H9 (cell line): ENCODE data around the gene ZIC4. TPM values are rescaled to one million over a fixed set of nuclear protein-coding genes. Genes with fewer than 3 reads are reported as not detected.

Experiments
- DNase-seq: peaks from one replicate; pipeline ENCODE4 v3.0.0-alpha.2; 2017
- H2AFZ ChIP-seq: one replicate; pipeline ENCODE4 v1.6.1; 2013; ENCODE audit warnings: mild to moderate bottlenecking, low read length, control low read depth, moderate library complexity
- H2AK5ac ChIP-seq: 2 replicates; pipeline ENCODE4 v1.6.1; 2013; ENCODE audit warnings: low read length, control low read depth, mixed read lengths; ENCODE audit not compliant: insufficient read length
- H2BK120ac ChIP-seq: one replicate; pipeline ENCODE4 v1.6.1; 2013; ENCODE audit warnings: low read depth, mild to moderate bottlenecking, low read length, control low read depth, inconsistent platforms; ENCODE audit not compliant: poor library complexity, severe bottlenecking
- H2BK12ac ChIP-seq: 2 replicates; pipeline ENCODE4 v1.6.1; 2013; ENCODE audit warnings: low read length, control low read depth, mixed read lengths, low read depth; ENCODE audit not compliant: insufficient read length
- H2BK15ac ChIP-seq: 2 replicates; pipeline ENCODE4 v1.6.1; 2013; ENCODE audit warnings: low read depth, low read length, control low read depth
- H2BK20ac ChIP-seq: one replicate; pipeline ENCODE4 v1.6.1; 2013; ENCODE audit warnings: low read depth, mild to moderate bottlenecking, low read length, control low read depth, inconsistent platforms; ENCODE audit not compliant: poor library complexity, severe bottlenecking
- H2BK5ac ChIP-seq: 2 replicates; pipeline ENCODE4 v1.6.1; 2013; ENCODE audit warnings: low read length, control low read depth, mixed read lengths; ENCODE audit not compliant: insufficient read length
- H3K14ac ChIP-seq: 2 replicates; pipeline ENCODE4 v1.6.1; 2013; ENCODE audit warnings: low read length, control low read depth; ENCODE audit not compliant: insufficient read depth
- H3K18ac ChIP-seq: 2 replicates; pipeline ENCODE4 v1.6.1; 2013; ENCODE audit warnings: low read depth, mild to moderate bottlenecking, mixed read lengths, low read length, control low read depth; ENCODE audit not compliant: insufficient read length
- H3K23ac ChIP-seq: 2 replicates; pipeline ENCODE4 v1.6.1; 2013; ENCODE audit warnings: low read length, control low read depth, mixed read lengths, low read depth; ENCODE audit not compliant: insufficient read length
- H3K23me2 ChIP-seq: 2 replicates; pipeline ENCODE4 v1.6.1; 2013; ENCODE audit warnings: low read depth, mild to moderate bottlenecking, mixed read lengths, low read length, control low read depth; ENCODE audit not compliant: insufficient read length, poor library complexity, severe bottlenecking
- H3K27ac ChIP-seq: 2 replicates; pipeline ENCODE4 v1.5.1; 2013; ENCODE audit warnings: low read length, control low read depth, mixed read lengths, low read depth; ENCODE audit not compliant: insufficient read length
- H3K27me3 ChIP-seq: 2 replicates; pipeline ENCODE4 v1.6.1; 2013; ENCODE audit warnings: low read length, control low read depth, inconsistent platforms; ENCODE audit not compliant: insufficient read depth
- H3K4ac ChIP-seq: 2 replicates; pipeline ENCODE4 v1.6.1; 2013; ENCODE audit warnings: low read depth, mild to moderate bottlenecking, control low read depth, inconsistent platforms, low read length, moderate library complexity
- H3K4me1 ChIP-seq: 2 replicates; pipeline ENCODE4 v1.6.1; 2013; ENCODE audit warnings: low read length, control low read depth, inconsistent platforms; ENCODE audit not compliant: insufficient read depth
- H3K4me2 ChIP-seq: 2 replicates; pipeline ENCODE4 v1.6.1; 2013; ENCODE audit warnings: low read length, control low read depth, mixed read lengths; ENCODE audit not compliant: insufficient read length, insufficient read depth
- H3K56ac ChIP-seq: 2 replicates; pipeline ENCODE4 v1.6.1; 2013; ENCODE audit warnings: low read depth, mild to moderate bottlenecking, mixed read lengths, low read length, control low read depth; ENCODE audit not compliant: insufficient read length
- H3K79me1 ChIP-seq: 2 replicates; pipeline ENCODE4 v1.6.1; 2013; ENCODE audit warnings: low read depth, mild to moderate bottlenecking, moderate library complexity, low read length, control low read depth, inconsistent platforms; ENCODE audit not compliant: insufficient read depth, poor library complexity, severe bottlenecking
- H3K79me2 ChIP-seq: 2 replicates; pipeline ENCODE4 v1.6.1; 2013; ENCODE audit warnings: low read length, control low read depth, inconsistent platforms; ENCODE audit not compliant: insufficient read depth
- H3K9ac ChIP-seq: 2 replicates; pipeline ENCODE4 v1.6.1; 2013; ENCODE audit warnings: low read length, control low read depth, mixed read lengths; ENCODE audit not compliant: insufficient read length; ENCODE audit errors: extremely low read depth
- H3K9me3 ChIP-seq: one replicate; pipeline ENCODE4 v1.6.1; 2013; ENCODE audit warnings: low read depth, low read length, inconsistent platforms; ENCODE audit not compliant: control insufficient read depth
- H3T11ph ChIP-seq: one replicate; pipeline ENCODE4 v1.6.1; 2013; ENCODE audit warnings: mild to moderate bottlenecking, low read length, control low read depth, inconsistent platforms
- H4K20me1 ChIP-seq: one replicate; pipeline ENCODE4 v1.6.1; 2013; ENCODE audit not compliant: control insufficient read depth, insufficient read length, insufficient read depth
- H4K5ac ChIP-seq: 2 replicates; pipeline ENCODE4 v1.6.1; 2013; ENCODE audit warnings: low read depth, mild to moderate bottlenecking, mixed read lengths, low read length, control low read depth; ENCODE audit not compliant: insufficient read length
- H4K8ac ChIP-seq: replicated peaks from 2 replicates; pipeline ENCODE4 v1.6.1; 2013; ENCODE audit warnings: low read length, control low read depth, mixed read lengths, low read depth; ENCODE audit not compliant: insufficient read length
- H4K91ac ChIP-seq: 2 replicates; pipeline ENCODE4 v1.6.1; 2013; ENCODE audit warnings: low read depth, mild to moderate bottlenecking, moderate library complexity, mixed read lengths, low read length, control low read depth; ENCODE audit not compliant: insufficient read length
- H3K27ac Mint-ChIP-seq, 3 experiments: 2 replicates in 2 of 3; 3 replicates in 1 of 3; pipeline ENCODE4 v1.8.0; 2020 to 2021; ENCODE audit warnings: mixed read lengths in 3 of 3, mild to moderate bottlenecking in 1 of 3, moderate library complexity in 1 of 3
- H3K27me3 Mint-ChIP-seq: 2 replicates; pipeline ENCODE4 v1.8.0; 2021; ENCODE audit warnings: low read depth, mild to moderate bottlenecking, moderate library complexity, mixed read lengths
- H3K36me3 Mint-ChIP-seq, 3 experiments: 2 replicates in 2 of 3; 3 replicates in 1 of 3; pipeline ENCODE4 v1.8.0; 2020 to 2021; ENCODE audit warnings: low read depth in 3 of 3, mixed read lengths in 3 of 3; ENCODE audit not compliant: insufficient read depth in 1 of 3
- H3K4me1 Mint-ChIP-seq, 2 experiments: 2 replicates each; pipeline ENCODE4 v1.8.0; 2020; ENCODE audit warnings: mixed read lengths in 2 of 2
- H3K4me3 Mint-ChIP-seq, 2 experiments: 2 replicates in 1 of 2; 3 replicates in 1 of 2; pipeline ENCODE4 v1.8.0; 2020 to 2021; ENCODE audit warnings: mild to moderate bottlenecking in 2 of 2, mixed read lengths in 2 of 2, moderate library complexity in 1 of 2
- H3K9me3 Mint-ChIP-seq, 2 experiments: 2 replicates in 1 of 2; 3 replicates in 1 of 2; pipeline ENCODE4 v1.8.0; 2020; ENCODE audit warnings: mild to moderate bottlenecking in 2 of 2, mixed read lengths in 2 of 2, moderate library complexity in 1 of 2
- WGBS: extraction: QIAGEN DNeasy Blood & Tissue Kit; methylation state at CpG from one replicate; pipeline ENCODE4 v1.1.7; 2013; ENCODE audit warnings: missing lambda C conversion rate, low lambda C conversion rate, mixed read lengths; ENCODE audit not compliant: insufficient read length; ENCODE audit errors: extremely low coverage; 5-methylcytosine and 5-hydroxymethylcytosine counted together
- total RNA-seq: library from RNA; stranded (reverse); gene quantifications from 2 replicates; pipeline ENCODE4 v1.2.1, GENCODE V29; 2021
- TF ChIP-seq, protein P1 (sequence below): fragments of 200-600 bp; sonication (generic); conservative IDR thresholded peaks from 3 replicates; pipeline ENCODE4 v1.8.0; 2021; ENCODE audit warnings: antibody characterized with exemption, mild to moderate bottlenecking

ZIC4 gene
- total RNA-seq, 1 experiment from 2014 or later = not detected

GRCh38 chr3:147422196-147422595 is 15.9 kb upstream of the ZIC4 start:
- peak overlapping the region in 1 of 2 experiments; percentile 84; a peak in 3 of 5 replicates for H3K4me3 Mint-ChIP-seq
- Histone ChIP-seq H3K23me2 (peaks cover 22% of the 10 kb centered on the region), H4K91ac (no peak overlapping the region), H4K8ac (no peak overlapping the region), H2BK12ac (no peak overlapping the region), H2BK5ac (no peak overlapping the region), H3K4ac (no peak overlapping the region), H2BK20ac (no peak overlapping the region), H3K27ac (no peak overlapping the region), H3K79me1 (no peaks in the 10 kb centered on the region), H4K5ac (no peak overlapping the region), H3K9ac (no peak overlapping the region), H2AK5ac (no peak overlapping the region), H3K4me1 (peaks cover 5% of the 10 kb centered on the region; the same call in 1 of the 2 replicates), H2AFZ (no peak overlapping the region), H3K27me3 (peaks cover 73% of the 10 kb centered on the region), H2BK120ac (no peak overlapping the region), H3K23ac (no peak overlapping the region), H2BK15ac (no peak overlapping the region), H3K79me2 (no peaks in the 10 kb centered on the region), H3T11ph (no peak overlapping the region), H3K4me2 (peak overlapping the region; percentile 87), H3K56ac (no peak overlapping the region), H3K9me3 (no peaks in the 10 kb centered on the region), H3K14ac (no peak overlapping the region), H4K20me1 (no peaks in the 10 kb centered on the region), H3K18ac (no peak overlapping the region)
- H3K36me3 Mint-ChIP-seq = no peaks in the 10 kb centered on the region; a peak in 1 of 7 replicates
- H3K4me1 Mint-ChIP-seq = peaks cover 36 to 55% of the 10 kb centered on the region in 2 experiments
- no peaks in the 10 kb centered on the region; a peak in 2 of 5 replicates for H3K9me3 Mint-ChIP-seq
- DNase-seq = no peak
- TF ChIP-seq, protein P1, sequence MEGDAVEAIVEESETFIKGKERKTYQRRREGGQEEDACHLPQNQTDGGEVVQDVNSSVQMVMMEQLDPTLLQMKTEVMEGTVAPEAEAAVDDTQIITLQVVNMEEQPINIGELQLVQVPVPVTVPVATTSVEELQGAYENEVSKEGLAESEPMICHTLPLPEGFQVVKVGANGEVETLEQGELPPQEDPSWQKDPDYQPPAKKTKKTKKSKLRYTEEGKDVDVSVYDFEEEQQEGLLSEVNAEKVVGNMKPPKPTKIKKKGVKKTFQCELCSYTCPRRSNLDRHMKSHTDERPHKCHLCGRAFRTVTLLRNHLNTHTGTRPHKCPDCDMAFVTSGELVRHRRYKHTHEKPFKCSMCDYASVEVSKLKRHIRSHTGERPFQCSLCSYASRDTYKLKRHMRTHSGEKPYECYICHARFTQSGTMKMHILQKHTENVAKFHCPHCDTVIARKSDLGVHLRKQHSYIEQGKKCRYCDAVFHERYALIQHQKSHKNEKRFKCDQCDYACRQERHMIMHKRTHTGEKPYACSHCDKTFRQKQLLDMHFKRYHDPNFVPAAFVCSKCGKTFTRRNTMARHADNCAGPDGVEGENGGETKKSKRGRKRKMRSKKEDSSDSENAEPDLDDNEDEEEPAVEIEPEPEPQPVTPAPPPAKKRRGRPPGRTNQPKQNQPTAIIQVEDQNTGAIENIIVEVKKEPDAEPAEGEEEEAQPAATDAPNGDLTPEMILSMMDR = no peak
- no CpG with 5 or more reads among the region's 15 CpGs for WGBS
- no peak overlapping the region for H3K27ac Mint-ChIP-seq
- H3K27me3 Mint-ChIP-seq = peaks cover 96% of the 10 kb centered on the region
